ENCODE measurements around the gene NR2F1-AS1. TPM values are rescaled to one million over a fixed set of nuclear protein-coding genes. Genes with fewer than 3 reads are reported as not detected.

Gene NR2F1-AS1
- total RNA-seq, 1 experiment from 2014 or later = 17.7 TPM

DNA sequence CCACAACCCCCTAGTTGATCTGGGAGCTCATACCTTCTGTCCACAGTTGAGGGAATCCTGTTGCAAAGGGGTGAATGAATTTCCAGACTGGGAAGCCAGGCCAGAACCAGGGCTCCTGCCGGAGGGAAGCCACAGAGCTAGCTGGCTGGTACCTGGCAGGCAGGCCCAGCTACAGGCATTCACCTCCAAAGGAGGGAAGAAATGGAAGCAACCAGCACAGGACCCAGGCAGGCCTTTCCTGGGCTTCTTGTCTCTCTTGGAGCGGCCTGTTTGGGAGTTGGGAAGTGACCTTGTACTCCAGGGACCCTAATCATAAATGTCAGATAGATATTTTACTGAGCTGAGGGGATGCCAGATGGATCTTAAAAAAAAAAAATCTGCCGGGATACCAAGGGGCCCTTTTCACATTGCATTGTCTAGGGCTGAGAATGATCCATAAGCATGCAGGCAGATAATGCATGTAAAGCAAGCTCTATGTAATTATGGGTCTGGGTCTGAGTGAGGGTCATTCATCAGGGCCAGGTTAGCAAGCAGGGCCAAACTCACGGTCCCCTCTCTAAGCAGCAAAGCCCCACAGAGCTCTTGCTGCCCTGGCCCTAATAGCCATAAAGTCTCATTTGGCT, 10.4 kb upstream of the NR2F1-AS1 start:
- no peak for DNase-seq (ENCODE audit: extremely low read depth, low read depth)

DNA sequence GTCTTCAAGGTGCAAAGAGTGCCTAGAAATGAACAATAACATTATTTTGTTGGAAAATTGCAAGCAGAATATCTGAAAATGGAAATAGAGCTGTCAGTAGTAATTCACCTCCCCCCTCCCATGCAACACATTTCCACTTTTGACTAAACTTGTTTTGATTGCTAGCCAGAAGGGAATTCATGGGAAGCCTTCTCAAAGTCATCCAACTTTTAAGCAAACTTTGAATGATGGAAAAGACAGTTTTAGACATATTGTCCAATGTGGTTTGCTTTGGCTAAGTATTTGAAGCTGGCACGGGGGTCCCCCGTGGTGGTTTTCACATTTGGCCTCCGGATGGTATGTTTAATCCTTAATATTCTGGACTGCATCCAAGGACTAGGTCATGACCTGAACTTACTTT, 9.5 kb upstream of the NR2F1-AS1 start:
- no peak for DNase-seq (ENCODE audit: extremely low read depth, low read depth)

- no peak for DNase-seq (ENCODE audit: extremely low read depth, low read depth)
Observed at GRCh38 chr5:93589829-93590215, 8.8 kb upstream of the NR2F1-AS1 start.

DNA sequence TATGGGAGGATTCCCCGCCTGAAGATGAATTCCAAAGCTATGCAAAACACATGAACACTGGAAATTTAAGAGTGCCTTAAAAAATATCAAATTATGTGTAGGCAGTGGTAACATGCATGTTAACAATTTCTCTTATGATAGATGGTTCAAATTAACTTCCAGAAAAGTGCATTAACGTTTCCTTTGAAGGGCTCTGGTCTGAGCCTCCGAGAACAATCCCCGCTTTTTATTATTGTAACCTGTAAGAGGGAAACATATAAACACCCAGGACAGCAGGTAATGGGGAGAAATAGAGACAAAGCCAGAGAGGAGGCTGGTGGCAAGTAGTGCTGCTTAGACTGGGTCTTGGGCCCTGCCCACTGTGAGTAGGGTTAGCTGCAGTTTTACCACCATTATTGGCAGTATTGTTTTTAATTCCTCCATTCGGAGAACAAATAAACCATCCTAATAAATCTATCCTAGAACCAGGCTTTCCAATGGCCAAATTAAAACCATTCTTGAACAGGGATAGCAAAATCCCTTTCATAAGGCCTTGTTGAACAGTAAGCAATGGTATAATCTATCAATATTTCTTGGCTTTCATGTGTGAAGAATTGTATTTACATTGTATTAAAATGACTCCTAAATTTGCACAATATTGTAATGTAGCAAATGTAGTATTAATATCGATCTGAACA, 8.3 kb upstream of the NR2F1-AS1 start:
- DNase-seq (ENCODE audit: extremely low read depth, low read depth) = no peak

- DNase-seq (ENCODE audit: extremely low read depth, low read depth) = no peak
Observed at GRCh38 chr5:93588352-93589151, 7.5 kb upstream of the NR2F1-AS1 start.

DNA sequence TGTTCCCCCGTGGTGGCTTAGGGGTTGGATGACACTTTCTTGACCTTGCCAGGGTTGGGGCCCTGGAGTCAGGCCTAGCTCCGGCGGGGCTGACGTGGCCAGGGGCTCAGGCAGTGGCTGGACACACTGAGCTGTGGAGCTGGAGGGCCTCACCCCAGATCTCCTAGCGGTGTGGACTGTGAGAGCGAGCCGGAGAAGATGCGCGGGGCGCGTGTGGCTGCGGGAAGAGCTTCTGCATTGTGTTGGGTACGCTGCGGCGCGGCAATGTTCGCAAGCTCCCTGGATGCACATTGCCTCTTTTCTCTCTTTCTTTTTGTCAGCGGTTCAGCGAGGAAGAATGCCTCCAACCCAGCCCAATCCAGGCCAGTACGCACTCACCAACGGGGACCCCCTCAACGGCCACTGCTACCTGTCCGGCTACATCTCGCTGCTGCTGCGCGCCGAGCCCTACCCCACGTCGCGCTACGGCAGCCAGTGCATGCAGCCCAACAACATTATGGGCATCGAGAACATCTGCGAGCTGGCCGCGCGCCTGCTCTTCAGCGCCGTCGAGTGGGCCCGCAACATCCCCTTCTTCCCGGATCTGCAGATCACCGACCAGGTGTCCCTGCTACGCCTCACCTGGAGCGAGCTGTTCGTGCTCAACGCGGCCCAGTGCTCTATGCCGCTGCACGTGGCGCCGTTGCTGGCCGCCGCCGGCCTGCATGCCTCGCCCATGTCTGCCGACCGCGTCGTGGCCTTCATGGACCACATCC, 6.8 kb upstream of the NR2F1-AS1 start:
- DNase-seq (ENCODE audit: extremely low read depth, low read depth) = no peak

DNA sequence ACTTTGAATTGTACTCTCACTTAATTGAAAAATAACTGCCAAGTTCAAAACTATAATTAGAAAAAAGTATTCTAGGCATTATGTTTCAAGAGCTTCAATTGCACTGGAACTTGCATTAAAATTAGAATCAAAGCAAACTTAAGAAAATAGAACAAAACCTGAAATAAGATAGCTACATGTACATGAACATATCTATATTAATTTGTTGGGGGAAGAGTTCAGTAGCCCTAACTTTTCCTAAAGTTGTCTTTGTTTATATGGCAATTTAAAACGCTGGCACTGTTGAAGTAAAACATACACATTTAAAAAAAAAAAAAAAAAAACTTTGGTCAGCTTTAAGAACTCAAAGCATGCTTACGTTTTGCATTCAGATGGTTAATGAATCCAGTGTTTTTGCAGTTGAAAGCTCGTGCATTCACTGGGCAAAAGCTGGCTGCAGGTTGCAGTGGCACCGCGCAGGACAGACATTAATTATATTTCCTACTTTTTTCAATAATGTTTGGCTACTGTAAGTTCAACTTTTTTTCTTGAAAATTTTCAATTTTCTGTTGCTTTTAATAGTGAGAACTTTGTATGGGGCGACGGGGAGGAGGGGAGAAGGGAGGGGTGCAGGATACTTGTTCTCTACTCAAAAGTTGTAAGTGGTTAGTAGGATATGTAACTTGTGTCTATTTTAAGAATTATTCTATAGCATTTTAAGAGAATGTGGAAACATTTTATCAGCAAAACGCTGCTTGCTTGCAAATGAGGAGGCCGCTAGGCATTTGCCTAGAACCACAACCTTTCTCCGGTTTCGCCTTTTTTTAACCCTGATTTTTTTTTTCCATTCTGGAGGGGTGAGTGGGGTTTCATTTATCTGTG, 5.9 kb upstream of the NR2F1-AS1 start:
- DNase-seq (ENCODE audit: extremely low read depth, low read depth) = no peak

DNA sequence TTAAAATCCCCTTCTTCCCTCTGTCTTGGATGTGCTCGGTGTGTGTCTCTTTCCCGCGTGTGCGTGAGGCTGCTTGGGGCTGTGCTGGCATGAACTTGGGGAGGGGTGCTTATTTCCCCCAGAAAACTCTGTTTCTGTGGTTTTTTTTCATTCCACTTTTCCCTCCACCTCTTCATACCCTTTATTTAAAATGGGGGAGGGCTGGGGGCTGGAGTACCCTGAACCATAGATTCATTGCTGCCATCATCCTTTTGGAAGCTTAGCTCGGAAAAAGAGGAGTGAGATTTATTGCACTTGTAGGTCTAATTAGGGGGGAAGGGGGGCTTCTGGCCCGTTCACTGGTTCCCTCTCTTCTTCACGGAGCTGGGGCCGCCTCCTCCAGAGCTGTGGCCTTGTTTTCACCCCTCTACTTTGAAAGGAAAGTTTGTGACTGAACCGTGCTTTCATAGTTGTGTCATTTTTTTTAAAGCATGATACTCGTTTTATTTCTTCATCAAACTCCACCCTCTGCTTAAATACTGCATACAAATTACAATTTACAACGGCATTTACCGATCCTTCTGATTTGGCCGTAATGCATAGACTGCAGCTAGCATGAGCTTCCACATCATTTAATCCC, 4.9 kb upstream of the NR2F1-AS1 start:
- DNase-seq (ENCODE audit: extremely low read depth, low read depth) = no peak

- peak; percentile 26 for DNase-seq (ENCODE audit: extremely low read depth, low read depth)
Observed at GRCh38 chr5:93585041-93585766, 4.2 kb upstream of the NR2F1-AS1 start.

DNA sequence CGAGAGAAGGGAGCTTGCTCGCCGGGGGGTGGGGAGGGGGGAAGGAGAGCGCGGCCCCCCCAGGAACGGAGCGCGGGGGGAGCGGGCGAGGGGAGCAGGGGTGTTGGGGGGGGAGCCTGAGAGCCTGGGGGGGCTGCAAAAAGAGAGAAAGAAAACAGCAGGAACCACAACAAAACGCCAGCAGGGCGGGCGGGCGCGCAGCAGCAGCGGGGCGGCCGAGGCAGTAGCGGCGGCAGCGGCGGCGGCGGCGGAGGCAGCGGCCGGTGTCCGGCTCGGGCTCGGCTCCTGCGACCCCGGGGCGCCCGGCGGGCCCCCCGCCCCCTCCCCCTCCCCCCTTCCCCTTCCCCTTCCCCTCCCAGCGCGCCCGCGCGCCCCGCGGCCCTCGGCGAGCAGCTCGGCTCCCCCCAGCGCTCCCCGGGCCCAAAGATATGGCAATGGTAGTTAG, 3.6 kb upstream of the NR2F1-AS1 start:
- DNase-seq (ENCODE audit: extremely low read depth, low read depth) = no peak

- peak; percentile 33 for DNase-seq (ENCODE audit: extremely low read depth, low read depth)
Observed at GRCh38 chr5:93583768-93584595, 3.0 kb upstream of the NR2F1-AS1 start.

- DNase-seq (ENCODE audit: extremely low read depth, low read depth) = peak; percentile 11
Observed at GRCh38 chr5:93583439-93583767, 2.4 kb upstream of the NR2F1-AS1 start.

GRCh38 chr5:93582677-93583438, 1.8 kb upstream of the NR2F1-AS1 start, which contains the start of gene NR2F1:
NR2F1 (plus strand) TSS chr5:93583222; CDS start chr5:93585024, 1,802 bp downstream.
- DNase-seq (ENCODE audit: extremely low read depth, low read depth) = peak; percentile 98

DNA sequence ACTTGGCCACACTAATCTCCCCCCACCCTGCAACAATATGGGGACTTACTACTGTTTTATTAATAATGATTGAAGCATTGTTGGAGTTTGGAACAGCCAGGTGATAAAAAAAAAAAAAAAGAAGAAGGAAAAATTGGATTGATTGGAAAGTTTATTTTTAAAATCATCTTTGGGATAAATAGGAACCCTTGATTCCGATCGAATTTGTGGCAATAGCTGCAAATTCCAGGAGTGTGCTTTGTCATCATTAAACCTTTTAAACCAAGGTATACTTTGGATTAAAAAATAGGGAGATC, 1.1 kb upstream of the NR2F1-AS1 start:
- peak; percentile 19 for DNase-seq (ENCODE audit: extremely low read depth, low read depth)

DNA sequence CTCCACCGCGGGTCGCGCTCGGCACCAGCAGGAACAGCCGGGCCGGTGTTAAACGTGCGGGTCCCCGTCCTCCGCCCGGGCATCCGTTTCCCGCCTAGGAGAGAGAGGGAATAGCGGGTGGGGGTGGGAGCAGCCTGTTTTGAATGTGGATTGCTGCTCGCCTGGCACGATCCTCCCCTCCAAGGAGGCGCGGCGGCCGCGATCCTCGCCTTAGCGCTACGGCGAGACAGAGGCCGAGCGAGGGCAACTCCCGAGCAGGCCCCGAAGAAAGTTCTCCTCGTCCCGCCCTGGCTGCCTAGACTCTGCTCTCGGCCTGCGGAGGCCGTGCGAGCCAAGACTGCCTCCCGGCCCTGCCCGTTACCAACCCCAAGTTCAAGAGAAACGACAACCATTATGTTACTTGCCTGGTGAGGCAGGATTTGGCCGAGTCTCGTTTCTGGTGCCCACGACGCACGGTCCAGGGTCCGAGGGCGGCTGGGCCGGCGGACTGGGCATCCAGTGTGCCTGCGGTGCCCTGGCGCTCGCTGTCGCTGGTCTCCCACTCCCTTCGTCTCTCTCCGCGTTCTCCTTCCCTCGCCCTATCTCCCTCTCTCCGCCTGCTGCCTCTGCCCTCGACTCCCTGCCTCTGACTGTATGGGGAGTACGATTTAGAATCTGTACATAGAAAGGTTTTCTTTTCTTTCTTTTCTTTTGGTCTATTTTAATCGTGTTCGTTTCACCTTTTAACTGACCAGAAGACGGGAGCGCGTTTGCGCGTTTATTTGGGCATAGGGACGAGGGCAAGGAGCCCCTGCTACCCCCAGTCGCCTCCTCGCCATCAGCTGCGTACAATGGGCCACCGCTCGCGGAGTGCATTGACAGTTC, 724 bp downstream of the NR2F1-AS1 start:
- peak; percentile 20 for DNase-seq (ENCODE audit: extremely low read depth, low read depth)

- no peak for DNase-seq (ENCODE audit: extremely low read depth, low read depth)
Observed at GRCh38 chr5:93579692-93580062, 1.3 kb downstream of the NR2F1-AS1 start.
